ENCODE results near the gene GOLGA2.

GOLGA2 gene

GRCh38 chr9:128225770-128226411 lies 49.9 kb downstream of the GOLGA2 start:
- H3K27ac ChIP-seq (ENCODE audit: low read length): no peak overlapping the region
- H3K9me3 ChIP-seq (ENCODE audit: insufficient read depth, low read depth, low read length): no peaks in the 10 kb centered on the region
- no peak overlapping the region for H3K4me3 ChIP-seq (ENCODE audit: low read length)
- H3K9ac ChIP-seq (ENCODE audit: low read depth, low read length): no peak overlapping the region
- no peaks in the 10 kb centered on the region for H3K27me3 ChIP-seq (ENCODE audit: insufficient read depth, low read length)
- no peaks in the 10 kb centered on the region for H3K4me1 ChIP-seq (ENCODE audit: insufficient read depth, low read length)
- peaks cover 10% of the 10 kb centered on the region; the same call in 1 of the 2 replicates for H3K36me3 ChIP-seq (ENCODE audit: insufficient read depth, low read depth, low read length)

GRCh38 chr9:128224877-128225276 lies 50.9 kb downstream of the GOLGA2 start:
- Histone ChIP-seq H3K36me3 (ENCODE audit: insufficient read depth, low read depth, low read length) (peaks cover 17% of the 10 kb centered on the region), H3K27ac (ENCODE audit: low read length) (no peak overlapping the region), H3K4me3 (ENCODE audit: low read length) (no peak overlapping the region), H3K9me3 (ENCODE audit: insufficient read depth, low read depth, low read length) (no peaks in the 10 kb centered on the region), H3K4me1 (ENCODE audit: insufficient read depth, low read length) (no peaks in the 10 kb centered on the region), H3K9ac (ENCODE audit: low read depth, low read length) (no peak overlapping the region), H3K27me3 (ENCODE audit: insufficient read depth, low read length) (no peaks in the 10 kb centered on the region)

- H3K36me3 ChIP-seq (ENCODE audit: insufficient read depth, low read depth, low read length): peaks cover 17% of the 10 kb centered on the region
- H3K27ac ChIP-seq (ENCODE audit: low read length): no peak overlapping the region
- H3K9ac ChIP-seq (ENCODE audit: low read depth, low read length): no peak overlapping the region
- no peaks in the 10 kb centered on the region for H3K9me3 ChIP-seq (ENCODE audit: insufficient read depth, low read depth, low read length)
- H3K27me3 ChIP-seq (ENCODE audit: insufficient read depth, low read length): no peaks in the 10 kb centered on the region
- H3K4me1 ChIP-seq (ENCODE audit: insufficient read depth, low read length): peaks cover 3% of the 10 kb centered on the region; the same call in 1 of the 2 replicates
- no peak overlapping the region for H3K4me3 ChIP-seq (ENCODE audit: low read length)
These were observed 52.7 kb downstream of the GOLGA2 start for GRCh38 chr9:128222880-128223670.

- no peaks in the 10 kb centered on the region for H3K27me3 ChIP-seq (ENCODE audit: insufficient read depth, low read length)
- H3K9me3 ChIP-seq (ENCODE audit: insufficient read depth, low read depth, low read length): no peaks in the 10 kb centered on the region
- H3K36me3 ChIP-seq (ENCODE audit: insufficient read depth, low read depth, low read length): peaks cover 17% of the 10 kb centered on the region
- no peak overlapping the region for H3K27ac ChIP-seq (ENCODE audit: low read length)
- peaks cover 3% of the 10 kb centered on the region; the same call in 1 of the 2 replicates for H3K4me1 ChIP-seq (ENCODE audit: insufficient read depth, low read length)
- H3K9ac ChIP-seq (ENCODE audit: low read depth, low read length): no peak overlapping the region
- H3K4me3 ChIP-seq (ENCODE audit: low read length): no peak overlapping the region
These were observed 53.8 kb downstream of the GOLGA2 start for GRCh38 chr9:128222026-128222425.

- no peak overlapping the region for H3K9ac ChIP-seq (ENCODE audit: low read depth, low read length)
- no peak overlapping the region for H3K27ac ChIP-seq (ENCODE audit: low read length)
- no peaks in the 10 kb centered on the region for H3K9me3 ChIP-seq (ENCODE audit: insufficient read depth, low read depth, low read length)
- H3K36me3 ChIP-seq (ENCODE audit: insufficient read depth, low read depth, low read length): peaks cover 17% of the 10 kb centered on the region
- no peak overlapping the region for H3K4me3 ChIP-seq (ENCODE audit: low read length)
- H3K27me3 ChIP-seq (ENCODE audit: insufficient read depth, low read length): no peaks in the 10 kb centered on the region
- H3K4me1 ChIP-seq (ENCODE audit: insufficient read depth, low read length): peaks cover 3% of the 10 kb centered on the region; the same call in 1 of the 2 replicates
These were observed 56.0 kb downstream of the GOLGA2 start for GRCh38 chr9:128219831-128220230.

GRCh38 chr9:128218518-128219389 lies 57.1 kb downstream of the GOLGA2 start:
- peak overlapping the region; percentile 47; the same call in 1 of the 2 replicates for H3K9ac ChIP-seq (ENCODE audit: low read depth, low read length)
- H3K4me1 ChIP-seq (ENCODE audit: insufficient read depth, low read length): peaks cover 3% of the 10 kb centered on the region; the same call in 1 of the 2 replicates
- peaks cover 21% of the 10 kb centered on the region for H3K36me3 ChIP-seq (ENCODE audit: insufficient read depth, low read depth, low read length)
- H3K27ac ChIP-seq (ENCODE audit: low read length): no peak overlapping the region
- no peaks in the 10 kb centered on the region for H3K9me3 ChIP-seq (ENCODE audit: insufficient read depth, low read depth, low read length)
- H3K27me3 ChIP-seq (ENCODE audit: insufficient read depth, low read length): no peaks in the 10 kb centered on the region
- H3K4me3 ChIP-seq (ENCODE audit: low read length): peak overlapping the region; percentile 62

GRCh38 chr9:128218172-128218517 lies 57.7 kb downstream of the GOLGA2 start:
- H3K27ac ChIP-seq (ENCODE audit: low read length): no peak overlapping the region
- no peaks in the 10 kb centered on the region for H3K9me3 ChIP-seq (ENCODE audit: insufficient read depth, low read depth, low read length)
- H3K4me3 ChIP-seq (ENCODE audit: low read length): peak overlapping the region; percentile 62
- H3K36me3 ChIP-seq (ENCODE audit: insufficient read depth, low read depth, low read length): peaks cover 21% of the 10 kb centered on the region
- no peaks in the 10 kb centered on the region for H3K27me3 ChIP-seq (ENCODE audit: insufficient read depth, low read length)
- H3K9ac ChIP-seq (ENCODE audit: low read depth, low read length): peak overlapping the region; percentile 47; the same call in 1 of the 2 replicates
- peaks cover 3% of the 10 kb centered on the region; the same call in 1 of the 2 replicates for H3K4me1 ChIP-seq (ENCODE audit: insufficient read depth, low read length)

- Histone ChIP-seq H3K27ac (ENCODE audit: low read length) (no peak overlapping the region), H3K4me3 (ENCODE audit: low read length) (no peak overlapping the region), H3K4me1 (ENCODE audit: insufficient read depth, low read length) (peaks cover 3% of the 10 kb centered on the region; the same call in 1 of the 2 replicates), H3K36me3 (ENCODE audit: insufficient read depth, low read depth, low read length) (peaks cover 17% of the 10 kb centered on the region), H3K9me3 (ENCODE audit: insufficient read depth, low read depth, low read length) (no peaks in the 10 kb centered on the region), H3K27me3 (ENCODE audit: insufficient read depth, low read length) (no peaks in the 10 kb centered on the region), H3K9ac (ENCODE audit: low read depth, low read length) (no peak overlapping the region)
These were observed 58.8 kb downstream of the GOLGA2 start for GRCh38 chr9:128216781-128217553.

GRCh38 chr9:128215491-128216409 lies 60.1 kb downstream of the GOLGA2 start:
- no peak overlapping the region for H3K27ac ChIP-seq (ENCODE audit: low read length)

More at GRCh38 chr9:128215491-128216409, 60.1 kb downstream of the GOLGA2 start:
- Histone ChIP-seq H3K36me3 (ENCODE audit: insufficient read depth, low read depth, low read length) (peaks cover 11% of the 10 kb centered on the region), H3K4me3 (ENCODE audit: low read length) (no peak overlapping the region), H3K9ac (ENCODE audit: low read depth, low read length) (no peak overlapping the region), H3K4me1 (ENCODE audit: insufficient read depth, low read length) (peaks cover 3% of the 10 kb centered on the region; the same call in 1 of the 2 replicates), H3K27me3 (ENCODE audit: insufficient read depth, low read length) (no peaks in the 10 kb centered on the region), H3K9me3 (ENCODE audit: insufficient read depth, low read depth, low read length) (no peaks in the 10 kb centered on the region)
